Progenitor cell of endocrine pancreas (in vitro differentiated cells): ENCODE data around the gene TRPM2. TPM values are rescaled to one million over a fixed set of nuclear protein-coding genes. Genes with fewer than 3 reads are reported as not detected.
A peak's percentile ranks its signal among the peaks of the same experiment; 100 is the strongest.

Experiments used
- DNase-seq: peaks from one replicate; pipeline ENCODE4 v3.0.0; 2021; ENCODE audit warnings: low spot score; ENCODE audit not compliant: unreplicated experiment
- H3K27ac Mint-ChIP-seq: 2 replicates; pipeline ENCODE4 v1.8.0; 2021; ENCODE audit warnings: mild to moderate bottlenecking, moderate library complexity, mixed read lengths
- H3K27me3 Mint-ChIP-seq: 2 replicates; pipeline ENCODE4 v1.8.0; 2021; ENCODE audit warnings: mixed read lengths
- H3K36me3 Mint-ChIP-seq: 2 replicates; pipeline ENCODE4 v1.8.0; 2022; ENCODE audit warnings: mixed read lengths; ENCODE audit not compliant: insufficient read depth
- H3K4me1 Mint-ChIP-seq: 2 replicates; pipeline ENCODE4 v1.8.0; 2021; ENCODE audit warnings: low read depth, mixed read lengths
- H3K4me3 Mint-ChIP-seq: 2 replicates; pipeline ENCODE4 v1.8.0; 2021; ENCODE audit warnings: low read depth, mild to moderate bottlenecking, moderate library complexity, mixed read lengths
- H3K9me3 Mint-ChIP-seq: 2 replicates; pipeline ENCODE4 v1.8.0; 2021; ENCODE audit warnings: low read depth, mixed read lengths
- CTCF ChIP-seq: fragments of 200-600 bp; sonication (generic); IDR thresholded peaks from one replicate; pipeline ENCODE4 v1.5.0; 2021; ENCODE audit warnings: antibody characterized with exemption, mild to moderate bottlenecking; ENCODE audit not compliant: unreplicated experiment
- total RNA-seq: library from RNA; stranded (reverse); gene quantifications from 2 replicates; pipeline ENCODE4 v1.2.1, GENCODE V29; 2021

TRPM2 gene
- total RNA-seq, 1 donor from 2014 or later, result 0.17 TPM

- no peaks in the 10 kb centered on the region for H3K27me3 Mint-ChIP-seq
- DNase-seq, result no peak
- no peak overlapping the region for H3K4me3 Mint-ChIP-seq
- H3K9me3 Mint-ChIP-seq, result no peaks in the 10 kb centered on the region
- H3K4me1 Mint-ChIP-seq, result no peaks in the 10 kb centered on the region
- TF ChIP-seq CTCF, result no peak
- H3K27ac Mint-ChIP-seq, result no peak overlapping the region
- no peaks in the 10 kb centered on the region for H3K36me3 Mint-ChIP-seq
These were observed 83.9 kb downstream of the TRPM2 start for GRCh38 chr21:44437371-44437695.

- H3K4me1 Mint-ChIP-seq, result no peaks in the 10 kb centered on the region
- no peaks in the 10 kb centered on the region for H3K9me3 Mint-ChIP-seq
- no peak for DNase-seq
- no peak for TF ChIP-seq CTCF
- no peaks in the 10 kb centered on the region for H3K27me3 Mint-ChIP-seq
- no peaks in the 10 kb centered on the region for H3K36me3 Mint-ChIP-seq
- no peak overlapping the region for H3K4me3 Mint-ChIP-seq
- no peak overlapping the region for H3K27ac Mint-ChIP-seq
These were observed 84.4 kb downstream of the TRPM2 start for GRCh38 chr21:44437696-44438431.

- no peaks in the 10 kb centered on the region for H3K4me1 Mint-ChIP-seq
- no peak overlapping the region for H3K27ac Mint-ChIP-seq
- no peaks in the 10 kb centered on the region for H3K27me3 Mint-ChIP-seq
- DNase-seq, result no peak
- no peaks in the 10 kb centered on the region for H3K9me3 Mint-ChIP-seq
- H3K36me3 Mint-ChIP-seq, result no peaks in the 10 kb centered on the region
- no peak for TF ChIP-seq CTCF
- no peak overlapping the region for H3K4me3 Mint-ChIP-seq
These were observed 85.2 kb downstream of the TRPM2 start for GRCh38 chr21:44438531-44439210.

- H3K9me3 Mint-ChIP-seq, result no peaks in the 10 kb centered on the region
- no peaks in the 10 kb centered on the region for H3K4me1 Mint-ChIP-seq
- H3K4me3 Mint-ChIP-seq, result no peak overlapping the region
- DNase-seq, result no peak
- no peak overlapping the region for H3K27ac Mint-ChIP-seq
- H3K36me3 Mint-ChIP-seq, result no peaks in the 10 kb centered on the region
- TF ChIP-seq CTCF, result peak; percentile 6
- H3K27me3 Mint-ChIP-seq, result no peaks in the 10 kb centered on the region
These were observed 85.8 kb downstream of the TRPM2 start for GRCh38 chr21:44439211-44439600.

- H3K27ac Mint-ChIP-seq, result no peak overlapping the region
- no peaks in the 10 kb centered on the region for H3K36me3 Mint-ChIP-seq
- no peaks in the 10 kb centered on the region for H3K4me1 Mint-ChIP-seq
- TF ChIP-seq CTCF, result no peak
- H3K9me3 Mint-ChIP-seq, result no peaks in the 10 kb centered on the region
- DNase-seq, result no peak
- no peak overlapping the region for H3K4me3 Mint-ChIP-seq
- no peaks in the 10 kb centered on the region for H3K27me3 Mint-ChIP-seq
These were observed 87.0 kb downstream of the TRPM2 start for GRCh38 chr21:44440241-44441040.
